ENCODE results near the gene DISC1.
"Not testable (repeated sequence)": the region's sequence is repeated elsewhere in the genome, so short reads cannot be mapped to it uniquely, and the experiment has no call there.

Gene DISC1

DNA sequence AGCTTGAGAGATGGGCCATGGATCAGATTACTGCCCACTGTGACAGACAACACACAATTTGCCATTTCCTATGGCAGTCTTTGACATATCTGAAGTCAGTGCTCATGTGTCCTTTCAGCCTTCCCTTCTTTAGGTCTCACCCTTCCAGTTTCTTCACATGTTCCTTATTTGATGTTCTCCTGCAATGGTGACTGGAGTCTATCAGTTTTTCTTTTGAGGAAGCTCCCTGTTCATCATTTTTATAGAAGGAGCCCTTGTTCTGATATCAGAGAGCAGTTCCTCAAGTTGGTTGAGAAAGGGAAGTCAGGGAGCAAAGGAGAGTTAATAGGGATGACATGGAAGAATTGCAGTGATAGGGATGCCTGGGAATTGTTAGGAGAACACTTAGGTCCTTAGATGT, 42.2 kb downstream of the DISC1 start:
- DNase-seq (ENCODE audit: low spot score): no peak

DNA sequence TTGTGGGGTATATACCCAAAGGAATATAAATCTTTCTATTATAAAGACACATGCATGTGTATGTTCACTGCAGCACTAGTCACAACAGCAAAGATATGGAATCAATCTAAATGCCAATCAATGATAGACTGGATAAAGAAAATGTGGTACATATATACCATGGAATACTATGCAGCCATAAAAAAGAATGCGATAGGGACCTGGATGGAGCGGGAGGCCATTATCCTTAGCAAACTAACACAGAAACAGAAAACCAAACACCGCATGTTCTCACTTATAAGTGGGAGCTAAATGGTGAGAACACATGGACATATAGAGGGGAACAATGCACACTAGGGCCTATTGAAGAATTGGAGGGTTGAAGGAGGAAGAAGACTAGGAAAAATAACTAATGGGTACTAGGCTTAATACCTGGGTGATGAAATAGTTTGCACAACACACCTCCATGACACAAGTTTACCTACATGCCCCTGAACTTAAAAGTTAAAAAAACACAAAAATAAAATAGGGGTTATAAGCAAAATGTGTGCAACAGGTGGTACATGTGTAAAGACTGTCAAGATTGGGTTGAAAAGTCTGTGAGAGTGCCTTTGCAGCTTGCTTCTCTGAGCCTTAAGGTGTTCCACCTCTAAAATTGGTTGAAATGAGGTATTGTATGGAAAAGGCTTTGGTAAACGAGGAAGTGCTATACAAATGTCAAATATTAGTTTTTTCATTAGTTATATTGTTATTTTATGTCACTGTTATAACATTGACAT, 43.5 kb downstream of the DISC1 start:
- DNase-seq (ENCODE audit: low spot score): not testable (repeated sequence)

DNA sequence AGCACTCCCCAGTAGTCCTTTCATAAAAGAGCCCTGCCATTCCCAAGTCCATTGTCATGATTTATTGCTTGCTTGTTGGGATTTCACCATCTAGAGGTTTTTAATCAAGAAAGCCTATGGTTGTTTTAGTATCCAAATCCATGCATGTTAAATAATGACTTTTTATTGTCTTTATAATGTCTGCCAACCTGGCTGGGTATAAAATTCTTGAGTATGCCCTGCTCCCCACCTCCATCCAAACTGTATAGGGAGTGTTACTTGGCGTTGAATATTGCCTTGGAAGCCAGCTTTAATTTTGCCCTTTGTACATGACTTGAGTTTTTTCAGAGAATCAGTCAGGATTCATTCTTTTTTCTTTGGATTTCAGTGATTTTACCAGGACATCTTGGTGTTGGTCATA, 44.2 kb downstream of the DISC1 start:
- no peak for DNase-seq (ENCODE audit: low spot score)

DNA sequence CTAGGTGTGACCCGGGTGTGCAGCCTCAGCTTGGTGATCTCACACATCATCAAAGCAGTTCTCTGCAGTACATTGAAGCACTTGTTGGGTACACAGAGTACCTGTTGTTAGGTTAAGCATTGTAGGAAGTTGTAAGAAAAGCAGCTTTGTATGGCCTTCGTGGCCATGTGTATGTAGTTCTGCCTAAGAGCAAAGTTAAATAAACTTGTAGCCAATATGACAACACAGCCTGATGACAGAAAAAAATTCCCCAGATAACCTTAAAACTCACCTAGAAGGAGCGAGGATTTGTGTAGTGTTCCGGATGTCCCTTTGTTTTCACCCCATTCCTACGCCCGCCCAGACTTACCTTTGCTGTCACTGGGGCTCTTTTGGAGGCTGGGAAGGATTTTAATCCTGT, 48.0 kb downstream of the DISC1 start:
- no peak for DNase-seq (ENCODE audit: low spot score)

DNA sequence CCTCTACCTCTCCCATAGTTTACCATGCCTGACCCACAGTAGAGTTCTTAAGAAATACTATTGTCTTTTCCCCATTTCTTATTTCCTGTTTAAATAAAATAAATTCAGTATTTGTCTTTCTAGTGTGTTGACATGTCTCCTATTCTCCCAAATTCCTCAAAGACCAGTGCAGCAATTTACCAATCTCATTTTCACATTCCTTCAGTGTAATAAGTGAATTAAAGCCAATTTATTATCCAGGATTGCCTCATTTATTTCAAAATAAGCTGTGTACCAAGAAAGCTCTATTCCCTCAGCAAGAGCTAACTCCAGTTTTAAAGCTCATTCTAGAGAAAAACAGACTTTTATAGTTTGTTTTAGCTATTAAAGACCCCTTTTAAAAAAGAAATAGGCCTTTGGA, 49.9 kb downstream of the DISC1 start:
- no peak for DNase-seq (ENCODE audit: low spot score)

DNA sequence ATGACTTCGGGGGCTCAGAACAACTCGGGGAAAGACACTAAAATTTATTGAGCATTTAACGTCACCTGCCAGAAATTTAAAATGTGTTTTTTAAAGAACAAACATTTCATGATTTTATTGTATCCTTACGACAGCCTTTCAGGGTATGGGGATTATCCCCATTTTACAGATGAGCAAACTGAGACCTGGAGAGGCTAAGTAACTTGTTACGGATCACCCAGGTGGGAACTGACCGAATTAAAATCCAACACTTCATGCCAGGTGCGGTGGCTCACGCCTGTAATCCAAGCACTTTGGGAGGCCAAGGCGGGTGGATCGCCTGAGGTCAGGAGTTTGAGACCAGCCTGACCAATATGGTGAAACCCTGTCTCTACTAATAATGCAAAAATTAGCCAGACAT, 50.9 kb downstream of the DISC1 start:
- no peak for DNase-seq (ENCODE audit: low spot score)

DNA sequence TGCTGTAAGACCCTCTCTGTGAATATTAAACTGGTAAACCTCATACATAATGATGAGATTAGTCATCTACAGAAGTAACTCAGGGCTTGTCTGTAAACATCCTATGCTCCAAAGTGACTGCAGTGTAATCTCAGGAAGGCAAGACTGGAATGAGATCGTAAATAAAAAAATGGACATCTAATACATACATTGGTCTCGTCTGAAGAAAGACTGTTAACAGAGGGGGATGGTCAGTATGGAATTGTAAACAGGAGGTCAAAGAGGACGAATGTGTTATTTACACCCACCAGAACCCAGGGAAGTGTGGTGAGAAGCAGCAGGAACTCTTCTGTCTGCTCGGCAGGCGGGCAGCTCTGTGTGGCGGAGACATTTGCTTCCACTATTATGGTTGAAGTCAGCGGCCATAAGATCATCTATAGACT, 51.4 kb downstream of the DISC1 start:
- DNase-seq (ENCODE audit: low spot score): no peak

DNA sequence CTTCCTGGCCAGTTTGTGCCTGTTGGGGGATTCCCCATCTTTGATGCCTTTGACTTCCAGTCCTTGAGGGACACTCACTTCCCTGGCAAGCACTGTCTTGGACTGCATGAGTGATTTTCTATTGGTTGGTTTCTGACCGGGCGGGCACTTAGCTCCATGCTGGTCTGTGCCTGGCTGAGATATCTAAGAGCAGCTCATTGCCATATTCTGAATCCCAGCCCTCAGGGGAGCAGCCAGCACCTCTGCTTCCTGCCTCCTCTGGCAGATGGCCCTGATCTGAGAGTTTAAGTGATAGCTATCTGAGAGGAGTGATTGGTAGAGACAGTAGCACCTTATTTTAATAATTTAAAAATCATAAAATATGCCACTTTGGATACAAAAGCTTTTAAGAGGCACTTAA, 52.5 kb downstream of the DISC1 start:
- no peak for DNase-seq (ENCODE audit: low spot score)

DNA sequence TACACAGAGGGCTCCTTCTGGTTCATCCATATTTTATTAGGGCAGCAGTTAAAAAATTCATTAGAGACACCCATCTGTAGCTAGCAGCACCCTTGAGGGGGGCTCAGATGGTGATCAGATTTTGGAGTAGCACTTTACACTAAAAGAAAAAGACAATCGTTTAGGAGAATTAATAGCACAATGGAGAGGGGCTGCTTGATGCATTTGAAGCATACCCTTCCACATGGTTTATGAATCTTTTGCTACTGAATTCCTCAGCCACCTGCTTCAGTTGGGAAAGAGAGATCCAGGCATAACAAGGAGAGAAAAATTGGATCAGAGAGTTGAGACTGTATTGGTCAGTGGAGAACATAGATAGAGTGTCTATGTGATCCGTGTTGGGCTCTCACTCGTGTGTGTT, 54.4 kb downstream of the DISC1 start:
- no peak for DNase-seq (ENCODE audit: low spot score)

DNA sequence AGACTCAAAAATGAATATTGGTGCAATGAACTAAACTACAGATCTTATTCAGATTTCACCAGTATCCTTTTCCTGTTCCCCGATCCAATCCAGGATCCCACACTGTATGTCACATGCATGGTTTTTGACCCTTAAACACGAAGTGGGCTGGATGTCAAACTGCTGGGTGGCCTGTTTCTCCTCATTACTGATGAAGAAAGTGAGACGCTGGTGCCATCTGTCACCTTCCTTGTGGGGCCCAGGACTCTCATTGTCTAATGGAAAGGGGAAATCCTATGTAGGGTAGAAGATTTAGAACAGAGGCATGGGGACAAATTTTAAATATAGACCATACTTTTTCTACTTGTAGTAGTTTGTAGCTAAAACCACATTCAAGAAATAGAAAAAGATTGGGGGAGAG, 56.2 kb downstream of the DISC1 start:
- no peak for DNase-seq (ENCODE audit: low spot score)

DNA sequence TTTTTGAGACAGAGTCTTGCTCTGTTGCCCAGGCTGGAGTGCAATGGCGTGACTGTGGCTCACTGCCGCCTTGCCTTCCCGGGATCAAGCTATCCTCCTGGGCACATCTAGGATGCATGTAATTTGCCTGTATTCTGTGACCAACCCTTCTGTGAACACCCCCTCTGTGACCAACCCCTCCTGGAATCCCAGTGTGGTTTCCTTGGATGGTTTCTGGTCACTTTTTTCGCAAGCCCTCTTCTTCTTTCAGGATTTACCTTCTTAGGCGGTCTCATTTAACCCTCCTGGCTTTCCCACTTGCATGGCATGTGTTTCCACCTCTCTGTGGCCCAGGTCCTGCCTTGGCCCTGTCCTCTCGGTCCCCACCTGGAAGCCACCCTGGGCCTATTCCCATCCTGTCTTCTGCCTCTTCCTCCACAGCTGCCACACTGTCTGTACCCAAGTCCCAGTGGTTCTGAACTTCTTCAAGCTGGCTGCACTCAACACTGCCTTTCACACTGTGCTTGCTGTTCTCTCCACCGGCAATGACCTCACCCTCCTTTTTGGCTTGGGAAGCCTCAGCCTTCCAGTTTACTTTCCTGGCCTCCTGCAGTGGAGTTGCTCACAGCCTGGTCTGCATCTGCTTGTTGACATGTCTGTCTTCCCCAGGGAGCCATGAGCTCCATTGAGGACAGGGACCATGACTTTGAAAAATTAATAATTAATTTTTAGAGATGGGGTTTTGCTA, 57.0 kb downstream of the DISC1 start:
- no peak for DNase-seq (ENCODE audit: low spot score)

DNA sequence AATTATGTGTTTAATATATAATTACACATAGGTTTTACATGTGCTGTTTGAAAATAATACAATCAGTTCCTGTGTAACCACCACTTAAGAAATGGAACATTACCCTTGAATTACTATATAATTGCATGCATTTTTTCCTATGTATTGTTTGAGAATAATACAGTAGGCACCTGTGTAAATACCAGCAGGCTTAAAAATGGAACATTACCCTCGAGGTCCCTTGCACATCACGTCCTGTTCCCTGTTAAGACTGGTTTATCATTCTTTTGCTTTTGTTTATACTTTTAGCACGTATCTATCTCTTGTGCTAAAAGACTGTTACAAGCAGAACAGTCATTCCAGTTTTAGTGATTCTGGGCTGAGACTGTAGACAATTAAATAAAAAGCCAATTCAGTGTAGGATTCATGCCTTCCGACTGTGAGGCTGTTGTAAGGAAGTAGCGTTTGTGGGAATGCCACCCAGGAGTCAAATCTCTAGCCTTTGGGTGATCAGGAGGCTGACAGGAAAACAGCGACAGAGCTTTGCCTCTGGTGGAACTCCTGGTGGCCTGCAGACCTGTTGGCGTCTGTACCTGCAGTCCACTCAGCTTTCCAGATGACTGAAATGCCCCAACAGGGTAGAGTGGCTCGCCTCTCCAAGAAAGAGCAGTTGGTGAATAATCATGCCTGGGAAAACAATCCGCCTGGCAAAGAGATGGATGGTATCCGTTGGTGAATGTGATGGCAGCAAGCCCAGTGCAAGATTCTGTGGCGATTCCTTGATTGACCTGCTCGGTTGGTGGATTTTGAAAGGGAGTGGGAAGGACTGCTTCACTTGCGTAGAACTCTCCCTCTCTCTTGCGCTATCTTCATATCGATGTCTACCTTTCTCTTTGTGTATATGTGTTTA, 58.0 kb downstream of the DISC1 start:
- DNase-seq (ENCODE audit: low spot score): no peak

DNA sequence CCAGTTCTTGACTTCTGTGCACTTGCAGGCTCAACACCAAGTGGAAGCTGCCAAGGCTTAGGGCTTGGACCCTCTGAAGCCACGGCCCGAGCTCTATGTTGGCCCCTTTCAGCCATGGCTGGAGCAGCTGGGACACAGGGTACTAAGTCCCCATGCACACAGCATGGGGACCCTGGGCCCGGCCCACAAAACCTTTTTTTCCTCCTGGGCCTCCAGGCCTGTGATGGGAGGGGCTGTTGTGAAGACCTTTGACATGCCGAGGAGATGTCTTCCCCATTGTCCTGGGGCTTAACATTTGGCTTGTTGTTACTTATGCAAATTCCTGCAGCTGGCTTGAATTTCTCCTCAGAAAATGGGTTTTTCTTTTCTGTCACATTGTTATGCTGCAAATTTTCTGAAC, 59.8 kb downstream of the DISC1 start:
- no peak for DNase-seq (ENCODE audit: low spot score)

DNA sequence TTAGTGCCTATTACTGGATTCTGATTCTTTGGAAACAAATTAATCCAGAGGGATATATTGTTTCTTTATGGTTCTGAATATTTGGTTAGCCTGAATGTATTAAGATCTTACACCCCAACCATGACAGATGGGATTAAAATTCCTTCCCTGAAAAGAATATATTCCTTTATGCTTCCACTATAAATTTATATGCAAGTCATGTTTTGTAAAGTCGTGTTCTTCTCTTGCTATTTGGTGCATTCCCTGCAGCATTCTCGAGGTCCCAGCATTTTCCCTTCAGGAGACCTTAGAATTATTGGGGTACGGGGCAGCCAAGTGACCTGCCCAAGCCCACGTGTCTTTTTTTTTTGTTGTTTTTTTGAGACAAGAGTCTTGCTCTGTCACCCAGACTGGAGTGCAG, 62.4 kb downstream of the DISC1 start:
- DNase-seq (ENCODE audit: low spot score): no peak

DNA sequence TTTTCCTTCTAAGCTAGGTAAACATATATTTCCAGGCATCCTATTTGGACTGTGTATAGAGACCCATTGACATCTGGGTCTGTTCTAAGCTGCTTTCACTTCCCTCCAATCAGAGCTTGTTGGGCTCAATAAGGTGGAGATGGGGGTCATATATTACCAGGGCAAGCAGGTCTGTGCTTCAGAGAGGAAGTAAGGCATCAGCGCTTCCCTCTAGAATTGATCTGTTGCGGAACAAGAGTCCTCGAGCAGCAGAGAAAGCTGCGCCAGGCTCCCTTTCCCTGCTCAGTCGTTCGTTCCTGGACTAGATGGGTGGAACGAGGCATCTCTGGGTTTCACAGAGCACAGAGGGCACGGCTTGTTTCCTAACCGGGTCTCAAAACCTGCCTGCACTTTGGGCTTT, 63.5 kb downstream of the DISC1 start:
- no peak for DNase-seq (ENCODE audit: low spot score)

DNA sequence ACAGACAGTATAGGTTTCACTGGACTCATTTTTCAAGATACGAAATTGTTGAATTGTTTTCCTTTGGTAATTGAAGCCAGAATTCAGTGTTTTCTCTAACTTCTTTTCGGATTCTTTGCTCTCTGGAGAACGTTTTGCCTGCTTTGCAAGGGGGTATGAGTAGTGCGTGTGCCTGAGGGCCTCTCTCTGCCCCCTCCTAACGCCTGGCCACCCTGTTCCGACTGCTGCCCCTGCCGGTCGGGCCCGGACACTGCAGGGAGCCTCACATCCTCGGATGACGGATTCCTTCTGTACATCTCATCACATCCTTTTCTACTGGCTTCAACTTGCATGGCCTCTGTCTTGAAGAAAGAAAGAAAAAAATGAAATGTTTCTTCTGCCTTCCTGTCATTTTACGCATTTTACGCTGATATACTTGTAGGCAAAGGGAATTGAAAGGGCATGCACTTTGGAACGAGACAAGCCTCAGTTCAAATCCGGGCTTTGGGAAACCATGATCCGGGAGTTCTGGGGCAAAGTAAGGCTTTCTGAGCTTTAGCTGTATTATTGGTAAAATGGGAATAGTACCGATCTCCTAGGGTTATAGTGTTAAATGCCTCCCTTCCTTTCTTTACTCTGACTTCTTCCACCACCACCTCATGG, 65.1 kb downstream of the DISC1 start:
- DNase-seq (ENCODE audit: low spot score): no peak

DNA sequence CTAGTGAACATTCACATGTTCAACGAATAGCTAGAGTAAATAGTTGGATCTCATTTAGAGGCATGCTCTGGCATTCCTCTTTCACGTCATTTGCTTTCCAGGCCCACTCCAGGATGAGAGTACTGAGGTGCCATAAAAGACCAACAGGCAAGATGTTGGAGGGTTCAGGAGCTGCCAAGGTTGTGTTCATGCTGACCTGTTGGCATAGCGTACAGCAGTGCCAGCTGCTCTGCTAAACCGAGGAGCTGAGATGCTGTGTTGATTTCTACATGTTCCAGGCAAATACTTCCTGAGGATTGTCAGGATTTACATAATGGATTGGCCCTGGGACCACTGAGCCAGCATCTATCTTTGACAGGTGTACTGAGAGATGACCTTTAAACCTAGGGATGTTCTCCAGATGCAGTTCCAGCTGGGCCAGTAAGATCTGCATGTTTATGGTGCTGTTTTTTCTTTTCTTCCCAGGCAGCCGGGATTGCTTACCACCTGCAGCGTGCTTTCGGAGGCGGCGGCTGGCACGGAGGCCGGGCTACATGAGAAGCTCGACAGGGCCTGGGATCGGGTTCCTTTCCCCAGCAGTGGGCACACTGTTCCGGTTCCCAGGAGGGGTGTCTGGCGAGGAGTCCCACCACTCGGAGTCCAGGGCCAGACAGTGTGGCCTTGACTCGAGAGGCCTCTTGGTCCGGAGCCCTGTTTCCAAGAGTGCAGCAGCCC, 66.9 kb downstream of the DISC1 start:
- no peak for DNase-seq (ENCODE audit: low spot score)

DNA sequence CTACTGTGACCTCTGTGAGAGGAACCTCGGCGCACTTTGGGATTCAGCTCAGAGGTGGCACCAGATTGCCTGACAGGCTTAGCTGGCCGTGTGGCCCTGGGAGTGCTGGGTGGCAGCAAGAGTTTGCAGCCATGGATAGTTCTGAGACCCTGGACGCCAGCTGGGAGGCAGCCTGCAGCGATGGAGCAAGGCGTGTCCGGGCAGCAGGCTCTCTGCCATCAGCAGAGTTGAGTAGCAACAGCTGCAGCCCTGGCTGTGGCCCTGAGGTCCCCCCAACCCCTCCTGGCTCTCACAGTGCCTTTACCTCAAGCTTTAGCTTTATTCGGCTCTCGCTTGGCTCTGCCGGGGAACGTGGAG, 67.5 kb downstream of the DISC1 start:
- no peak for DNase-seq (ENCODE audit: low spot score)

DNA sequence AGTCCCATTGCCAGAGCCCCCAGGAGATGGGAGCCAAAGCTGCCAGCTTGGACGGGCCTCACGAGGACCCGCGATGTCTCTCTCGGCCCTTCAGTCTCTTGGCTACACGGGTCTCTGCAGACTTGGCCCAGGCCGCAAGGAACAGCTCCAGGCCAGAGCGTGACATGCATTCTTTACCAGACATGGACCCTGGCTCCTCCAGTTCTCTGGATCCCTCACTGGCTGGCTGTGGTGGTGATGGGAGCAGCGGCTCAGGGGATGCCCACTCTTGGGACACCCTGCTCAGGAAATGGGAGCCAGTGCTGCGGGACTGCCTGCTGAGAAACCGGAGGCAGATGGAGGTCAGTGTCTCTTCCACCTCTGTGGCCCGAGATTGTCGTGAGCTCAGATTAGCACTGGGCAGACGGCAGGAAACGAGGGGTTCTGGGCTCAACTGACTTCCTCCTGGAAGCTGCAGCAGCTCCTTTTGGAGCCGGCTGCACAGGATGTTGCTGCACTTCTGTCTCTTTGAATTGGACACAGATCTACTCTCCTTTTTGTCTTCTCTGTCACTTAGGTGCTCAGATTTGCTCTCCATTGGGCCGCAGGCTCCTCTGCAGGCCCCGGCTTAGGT, 68.0 kb downstream of the DISC1 start:
- no peak for DNase-seq (ENCODE audit: low spot score)

DNA sequence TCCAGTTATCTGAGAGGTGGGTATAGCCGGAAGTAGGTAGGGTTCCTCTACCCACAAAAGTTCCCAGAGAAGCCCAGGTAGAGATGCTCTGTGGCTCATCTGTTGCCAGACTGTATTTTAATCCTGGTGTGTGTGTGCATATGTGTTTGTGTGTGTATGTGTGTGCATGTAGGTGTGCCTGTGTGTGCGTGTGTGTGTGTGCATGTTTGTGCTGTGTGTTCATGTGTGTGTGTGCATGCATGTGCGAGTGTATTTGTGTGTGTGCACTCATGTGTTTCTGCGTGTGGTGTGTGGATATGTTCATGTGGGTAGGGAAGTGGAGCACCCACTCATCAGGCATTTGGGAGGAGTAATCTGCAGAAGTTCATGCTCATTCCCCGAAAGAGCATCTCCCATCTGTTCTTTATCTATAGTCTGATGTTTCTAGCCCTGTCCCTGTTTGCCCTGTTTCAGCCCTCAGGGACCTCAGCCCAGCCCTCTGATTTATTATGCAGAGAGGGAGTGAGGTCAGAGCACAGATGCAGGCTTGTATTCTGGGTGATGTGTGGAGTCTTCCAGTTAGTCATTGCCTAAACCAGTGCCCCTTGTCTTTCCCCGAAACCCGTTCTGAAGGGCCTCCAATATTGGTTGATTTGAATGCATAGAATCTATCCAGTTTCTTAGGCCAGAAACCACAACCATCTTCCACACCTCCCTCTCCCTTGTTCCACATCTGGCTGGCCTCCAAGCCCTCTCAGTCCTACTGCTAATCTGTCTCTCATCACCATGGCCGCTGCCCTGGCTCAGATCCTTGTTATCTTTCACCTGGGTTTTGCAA, 69.1 kb downstream of the DISC1 start:
- DNase-seq (ENCODE audit: low spot score): peak; percentile 74

Measured in pons (tissue), 1 donor.